GM13976 (cell line): ENCODE measurements around the gene DUS1L.

ENCODE experiments used
- DNase-seq: peaks from one replicate; pipeline ENCODE4 v3.0.0; 2012; ENCODE audit warnings: low spot score
- CTCF ChIP-seq: IDR thresholded peaks from 2 replicates; pipeline ENCODE4 v1.5.1; 2012; ENCODE audit warnings: borderline replicate concordance, mild to moderate bottlenecking; ENCODE audit not compliant: insufficient read depth; ENCODE audit errors: extremely low read depth, missing control alignments, control extremely low read depth
- in situ Hi-C: fragments of 300-500 bp; cut with MboI; formaldehyde crosslinking; loops from one replicate; pipeline ENCODE4 v1.12.0; 2022; ENCODE audit warnings: low sequenced_read_pairs, mixed read lengths, inconsistent platforms; ENCODE audit not compliant: unreplicated experiment

The DUS1L gene

GRCh38 chr17:82017612-82018151 is 47.9 kb downstream of the DUS1L start:
- no peak for TF ChIP-seq CTCF
- in situ Hi-C loops = no loop called here
- no peak for DNase-seq

GRCh38 chr17:82016875-82017459 is 48.6 kb downstream of the DUS1L start:
- no peak for DNase-seq
- TF ChIP-seq CTCF = no peak
- in situ Hi-C loops = no loop called here

- in situ Hi-C loops = no loop called here
- TF ChIP-seq CTCF = no peak
- DNase-seq = no peak
Measured at GRCh38 chr17:82016061-82016874, 49.3 kb downstream of the DUS1L start.

- no peak for DNase-seq
- TF ChIP-seq CTCF = no peak
- in situ Hi-C loops = no loop called here
Measured at GRCh38 chr17:82015311-82015971, 50.2 kb downstream of the DUS1L start.

- TF ChIP-seq CTCF = no peak
- DNase-seq = no peak
- in situ Hi-C loops = no loop called here
Measured at GRCh38 chr17:82014971-82015310, 50.7 kb downstream of the DUS1L start.

DNA sequence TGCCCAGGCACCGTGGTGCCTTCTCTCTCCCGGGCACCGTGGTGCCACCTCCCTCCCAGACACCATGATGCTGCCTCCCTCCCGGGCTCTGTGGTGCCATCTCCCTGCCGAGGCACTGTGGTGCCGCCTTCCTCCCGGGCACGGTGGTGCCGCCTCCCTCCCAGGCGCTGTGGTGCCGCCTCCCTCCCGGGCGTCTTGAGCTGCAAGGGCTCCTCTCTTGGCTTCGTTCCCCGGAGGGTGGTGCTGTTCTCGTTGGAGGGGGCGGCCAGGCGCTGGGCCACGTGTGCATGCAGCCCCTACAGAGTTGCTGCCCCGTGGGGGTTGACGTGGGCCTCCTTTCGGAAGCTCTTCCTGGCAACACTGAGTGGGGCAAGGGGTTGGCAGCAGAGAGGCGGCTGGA is 51.2 kb downstream of the DUS1L start:
- TF ChIP-seq CTCF = no peak
- in situ Hi-C loops = no loop called here
- no peak for DNase-seq
